AG09309 (cell line): ENCODE results near the gene ZFHX3.

ENCODE experiments used
- DNase-seq: peaks from one replicate; pipeline ENCODE4 v3.0.0-alpha.2; 2010; ENCODE audit warnings: low read depth
- H3K4me3 ChIP-seq: 2 replicates; pipeline ENCODE4 v1.5.1; 2011; ENCODE audit warnings: mild to moderate bottlenecking, low read depth, low read length, moderate library complexity; ENCODE audit not compliant: control insufficient read depth
- CTCF ChIP-seq: IDR thresholded peaks from 2 replicates; pipeline ENCODE4 v1.5.1; 2011; ENCODE audit warnings: mild to moderate bottlenecking, low read depth, low read length, inconsistent platforms; ENCODE audit not compliant: insufficient read depth, control insufficient read depth; ENCODE audit errors: missing control alignments

Gene ZFHX3

DNA sequence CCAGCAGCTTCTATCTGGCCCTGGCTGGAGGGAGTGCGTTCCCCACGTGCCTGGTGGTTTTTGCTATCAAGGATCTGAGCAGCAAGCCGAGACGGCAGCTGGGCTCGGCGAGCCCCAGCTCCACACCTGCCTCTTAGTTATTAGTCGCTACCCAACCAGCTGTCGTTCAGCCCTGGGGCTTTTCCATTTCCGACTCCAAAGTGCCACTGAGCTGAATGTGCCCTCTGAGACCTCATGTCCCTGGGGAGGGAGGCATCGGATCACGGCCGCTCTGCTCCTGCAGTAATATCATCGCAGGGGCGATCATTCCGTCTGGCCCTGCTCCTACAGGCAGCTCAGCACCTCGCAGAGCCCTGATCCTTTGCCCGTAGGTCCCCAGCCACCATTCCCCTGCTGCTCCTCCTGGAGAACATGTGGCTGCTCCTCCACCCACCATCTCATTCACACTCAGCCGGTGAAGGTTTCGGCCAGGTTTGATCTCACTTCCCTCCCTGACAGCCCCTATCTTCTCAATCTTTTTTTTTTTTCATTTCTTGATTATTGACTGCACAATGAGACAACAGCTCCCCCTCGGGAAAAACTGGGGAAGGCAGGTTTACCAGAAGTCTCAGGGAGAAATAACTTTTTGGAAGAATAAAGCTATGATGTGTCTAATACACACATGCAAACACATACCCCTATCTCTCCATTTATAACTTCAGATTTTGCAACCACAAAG lies 86.7 kb downstream of the ZFHX3 start:
- no peak for DNase-seq
- TF ChIP-seq CTCF, result peak; percentile 47
- no peak overlapping the region for H3K4me3 ChIP-seq

DNA sequence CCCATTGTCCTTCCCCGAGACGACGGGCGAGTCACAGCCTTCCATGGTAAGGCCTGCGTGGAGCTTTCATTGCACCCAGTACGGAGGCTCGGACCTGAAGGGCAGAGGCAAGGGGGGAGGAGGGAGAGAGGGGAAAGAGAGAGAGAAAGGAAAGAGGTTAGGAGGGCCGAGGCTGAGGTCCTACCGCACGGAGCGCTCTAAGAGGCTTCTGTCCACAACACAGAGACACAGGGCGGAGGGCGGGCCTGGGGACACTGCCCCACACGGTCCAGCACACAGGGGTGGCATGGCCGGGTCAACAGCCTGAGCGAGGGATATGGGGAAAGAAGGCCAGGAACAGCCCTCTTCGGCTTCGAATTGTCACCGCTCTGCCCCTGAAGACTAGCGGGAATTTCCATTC lies 87.8 kb downstream of the ZFHX3 start:
- no peak overlapping the region for H3K4me3 ChIP-seq
- no peak for TF ChIP-seq CTCF
- no peak for DNase-seq

DNA sequence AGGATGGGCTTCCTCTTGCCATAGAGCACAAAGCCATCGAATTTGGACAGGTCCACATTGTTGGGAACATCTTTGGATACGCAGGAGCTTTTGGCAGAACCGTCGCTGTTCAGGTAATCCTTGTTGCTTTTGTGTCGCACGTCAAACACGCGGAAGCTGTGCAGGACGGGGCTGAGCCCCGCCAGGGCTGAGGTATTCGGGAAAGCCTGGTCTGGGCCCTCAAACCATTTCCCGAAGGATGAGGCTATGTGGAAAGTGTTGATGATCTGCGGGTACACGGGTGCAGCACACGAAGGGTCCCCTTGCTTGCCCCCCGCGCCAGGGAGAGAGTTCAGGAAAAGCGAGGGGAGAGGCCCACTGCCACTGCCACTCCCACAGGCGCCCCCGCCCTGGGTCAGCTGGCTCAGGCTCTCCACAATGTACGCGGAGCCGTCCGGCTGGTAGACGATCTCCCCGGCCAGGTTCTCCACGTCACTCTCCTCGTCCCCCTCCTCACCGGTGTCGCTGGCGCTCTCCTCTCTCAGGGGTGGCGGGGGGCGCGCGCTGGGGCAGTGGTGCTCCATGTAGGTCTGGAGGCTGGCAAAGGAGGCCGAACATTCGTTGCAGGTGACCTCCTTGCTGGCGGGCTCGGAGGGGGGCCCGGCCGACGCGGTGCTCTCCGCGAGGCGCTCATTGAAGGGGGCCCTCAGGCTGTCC lies 88.5 kb downstream of the ZFHX3 start:
- DNase-seq, result no peak
- H3K4me3 ChIP-seq, result no peak overlapping the region
- TF ChIP-seq CTCF, result no peak

- no peak for DNase-seq
- H3K4me3 ChIP-seq, result no peak overlapping the region
- no peak for TF ChIP-seq CTCF
Observed at GRCh38 chr16:72958522-72959076, 89.3 kb downstream of the ZFHX3 start.

DNA sequence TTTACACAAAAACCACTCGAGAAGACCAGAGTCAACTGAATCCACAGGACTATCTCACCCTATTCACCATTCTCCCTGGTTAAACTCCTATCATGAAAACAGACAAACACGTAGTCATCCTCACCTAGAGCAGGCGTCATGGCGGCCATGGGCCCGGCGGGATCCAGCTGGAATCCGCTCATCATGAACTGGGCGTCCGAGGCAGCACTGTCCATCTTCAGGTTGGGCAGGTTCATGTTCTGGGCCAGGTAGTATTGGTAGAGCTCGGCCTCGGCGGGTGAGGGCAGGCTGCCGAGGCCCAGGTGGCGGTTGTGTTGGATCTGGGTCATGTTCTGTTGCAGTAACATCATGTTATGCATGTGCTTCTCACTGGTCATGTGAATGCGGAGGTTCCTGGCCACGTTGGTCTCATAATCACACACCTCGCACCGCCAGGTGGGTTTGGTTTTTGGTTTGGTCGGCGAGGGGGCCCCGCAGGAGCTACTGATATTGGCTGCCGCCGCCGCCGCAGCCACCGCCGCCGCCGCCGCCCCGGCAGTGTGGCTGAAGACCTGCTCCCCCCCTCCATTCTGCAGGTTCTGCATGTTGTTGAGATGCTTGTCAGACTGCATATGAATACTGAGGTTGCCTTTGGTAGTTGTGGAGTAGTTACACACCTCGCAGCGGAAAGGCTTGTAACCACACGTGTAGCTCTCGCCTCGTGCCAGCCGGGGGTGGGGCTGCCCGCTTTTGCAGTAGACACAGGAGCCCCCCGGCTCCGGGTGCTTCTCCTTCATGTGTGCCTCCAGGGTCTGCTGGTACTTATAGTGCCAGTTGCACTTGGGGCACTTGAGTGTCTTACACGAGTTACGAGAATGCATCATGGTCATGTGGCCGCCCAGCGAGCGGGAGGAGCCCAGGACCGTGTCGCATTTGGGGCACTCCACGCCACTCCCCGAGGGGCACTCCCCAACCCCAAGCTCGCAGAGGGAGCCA lies 90.3 kb downstream of the ZFHX3 start:
- no peak for DNase-seq
- no peak for TF ChIP-seq CTCF
- H3K4me3 ChIP-seq, result no peak overlapping the region
